Measurements from ENCODE around the gene MYO18B.
"Not testable (repeated sequence)": the region's sequence is repeated elsewhere in the genome, so short reads cannot be mapped to it uniquely, and the experiment has no call there.

Gene MYO18B

DNA sequence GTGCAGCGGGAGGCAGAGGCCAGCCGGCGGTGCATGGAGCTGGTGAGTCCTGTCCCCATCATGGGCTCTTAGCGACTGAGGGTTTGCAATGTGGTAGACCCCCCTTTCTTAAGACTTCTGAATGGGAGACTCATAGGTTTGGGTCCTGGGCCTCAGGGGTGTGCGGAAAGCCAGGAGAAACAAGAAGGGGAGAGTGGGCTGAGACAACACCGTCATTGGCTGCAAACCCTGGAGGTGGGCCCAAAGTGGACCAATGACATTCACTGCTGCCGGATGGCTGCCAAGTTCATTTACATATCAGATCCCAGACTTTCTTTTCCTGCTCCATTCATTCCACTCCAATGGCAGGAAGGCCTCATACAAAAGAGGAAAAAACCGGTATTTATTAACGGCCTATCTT, 213.3 kb downstream of the MYO18B start:
- no peak overlapping the region for H3K27ac ChIP-seq
- no peak overlapping the region for H3K4me3 ChIP-seq

DNA sequence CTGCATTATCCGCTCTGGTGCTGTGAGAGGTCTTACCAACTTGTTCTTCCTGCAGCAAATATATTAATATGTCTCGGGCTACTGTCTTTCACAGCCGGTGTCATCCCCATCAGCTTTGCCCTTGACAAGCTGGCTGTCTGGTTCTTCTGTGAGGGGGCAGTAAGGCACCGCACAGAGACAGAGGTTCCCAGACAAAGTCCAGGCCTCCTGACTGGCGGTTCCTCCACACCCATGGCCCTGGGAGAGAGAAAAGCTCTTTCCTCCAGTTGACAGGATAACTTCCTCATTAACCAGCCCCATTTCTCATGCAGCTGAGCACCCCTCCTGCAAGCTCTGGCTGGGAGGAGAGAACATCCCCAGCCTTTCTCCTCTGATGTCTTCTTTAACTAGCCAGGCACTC, 214.8 kb downstream of the MYO18B start:
- Histone ChIP-seq H3K27ac (no peak overlapping the region), H3K4me3 (no peak overlapping the region)

DNA sequence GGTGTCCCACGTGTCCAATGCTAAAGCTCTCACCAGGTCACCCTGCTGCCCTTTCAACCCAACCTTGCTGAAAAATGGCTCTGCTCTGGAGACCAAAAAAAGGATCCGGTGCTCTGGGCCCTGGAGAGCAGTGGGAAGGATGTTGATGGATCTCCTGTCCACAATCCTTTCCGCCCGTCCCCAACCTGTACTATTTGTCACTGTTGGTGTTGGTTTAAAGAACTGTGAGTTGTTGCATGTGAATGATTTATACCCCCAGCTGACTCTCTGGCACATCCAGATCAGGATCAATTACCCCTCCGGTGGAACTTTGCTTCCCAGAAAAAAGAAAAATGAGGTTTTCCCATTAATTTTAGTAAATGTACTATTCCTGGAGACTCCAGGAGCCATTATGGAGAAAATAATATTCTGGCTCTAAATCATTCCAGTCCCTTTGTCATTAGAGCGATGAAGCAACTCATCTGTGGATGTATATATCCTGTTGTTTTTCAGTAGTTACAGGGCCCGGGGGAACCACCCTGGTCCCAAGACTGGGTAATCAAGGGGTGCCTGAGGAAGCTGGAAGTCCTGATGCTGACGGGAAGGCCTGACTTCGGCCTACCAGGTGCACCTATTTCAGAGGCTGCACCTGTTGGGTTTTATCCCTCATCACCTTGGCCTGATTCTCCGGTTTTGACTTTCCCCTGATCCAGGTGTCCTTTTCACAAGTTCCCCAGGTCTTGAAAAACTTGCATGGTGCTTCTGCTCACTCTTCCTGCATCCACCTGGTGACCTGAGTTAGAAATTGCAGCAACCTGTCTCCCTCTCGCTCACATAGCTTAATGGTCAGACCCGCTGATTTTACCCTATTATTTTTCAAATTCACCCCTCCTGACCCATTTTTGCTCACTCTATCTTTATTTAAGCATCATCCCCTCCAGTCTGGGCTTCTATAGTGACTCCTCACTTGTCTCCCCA, 218.1 kb downstream of the MYO18B start:
- Histone ChIP-seq H3K27ac (no peak overlapping the region), H3K4me3 (no peak overlapping the region)

DNA sequence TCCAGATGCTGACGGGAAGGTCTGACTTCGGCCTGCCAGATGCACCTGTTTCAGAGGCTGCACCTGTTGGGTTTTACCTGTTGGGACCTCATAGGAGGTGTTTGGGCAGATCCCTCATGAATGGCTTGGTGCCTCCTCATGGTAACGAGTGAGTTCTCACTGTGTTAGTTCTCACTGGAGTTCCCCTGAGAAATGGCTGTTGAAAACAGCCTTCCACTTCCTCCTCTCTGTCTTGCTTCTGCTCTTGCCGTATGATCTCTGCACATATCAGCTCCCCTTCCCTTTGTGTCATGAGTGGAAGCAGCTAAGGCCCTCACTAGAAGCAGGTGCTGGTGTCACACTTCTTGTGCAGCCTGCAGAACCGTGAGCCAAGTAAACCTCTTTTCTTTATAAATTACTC, 219.7 kb downstream of the MYO18B start:
- H3K4me3 ChIP-seq: no peak overlapping the region
- H3K27ac ChIP-seq: no peak overlapping the region

DNA sequence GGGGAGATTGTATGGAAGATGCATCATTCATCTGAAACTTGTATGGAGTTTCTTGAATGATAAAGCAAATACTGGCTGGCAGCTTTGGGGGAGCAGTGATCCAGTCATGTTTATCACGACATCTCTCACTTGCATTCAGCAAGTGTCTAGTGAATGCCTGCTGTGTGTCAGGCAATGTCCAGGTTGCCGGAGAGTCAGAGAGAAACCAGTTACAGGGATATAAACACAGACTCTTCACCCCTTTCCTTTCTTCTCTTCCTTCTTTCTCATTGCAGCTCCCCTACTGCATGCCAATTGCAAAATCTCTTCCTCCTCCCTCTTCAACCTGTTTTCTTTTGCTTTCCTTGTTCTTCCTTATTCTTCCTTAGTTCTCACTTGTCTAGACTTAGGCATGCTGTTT, 220.7 kb downstream of the MYO18B start:
- Histone ChIP-seq H3K4me3 (no peak overlapping the region), H3K27ac (no peak overlapping the region)

DNA sequence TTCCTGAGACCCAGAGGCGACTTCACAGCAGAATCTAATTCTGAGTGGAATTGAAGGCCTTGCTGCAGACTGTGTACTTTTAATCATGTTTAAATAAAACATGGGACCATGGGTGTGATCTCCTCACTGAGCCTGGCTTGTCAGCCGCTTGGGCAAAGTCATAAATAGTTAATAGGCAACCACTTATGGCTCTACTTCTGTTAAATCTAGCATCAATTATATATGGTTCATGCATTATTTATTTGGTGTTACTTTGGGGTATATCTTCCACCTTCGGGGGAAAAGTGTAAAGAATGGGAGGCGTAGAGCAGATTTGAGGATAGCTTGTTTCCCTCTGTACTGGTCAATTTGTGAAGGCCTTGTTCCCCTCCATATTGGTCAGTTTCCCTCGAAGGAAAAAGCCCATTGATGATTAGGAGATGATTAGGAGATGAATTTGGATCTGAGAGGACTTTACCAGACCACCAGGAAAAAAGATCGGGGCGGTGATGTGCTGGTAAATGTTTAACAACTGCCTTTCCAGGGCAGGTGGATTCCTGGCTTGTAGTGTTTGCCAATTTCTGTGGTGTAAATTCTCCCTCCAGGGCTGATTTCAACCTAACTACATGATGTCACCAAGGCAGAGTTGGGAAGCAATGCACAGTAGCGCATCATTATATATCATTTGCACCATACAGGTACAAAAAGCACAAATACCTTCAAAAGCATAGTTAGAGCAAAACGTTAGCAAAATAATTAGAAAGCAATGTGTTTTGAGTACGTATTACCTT, 223.2 kb downstream of the MYO18B start:
- H3K4me3 ChIP-seq: no peak overlapping the region
- no peak overlapping the region for H3K27ac ChIP-seq

DNA sequence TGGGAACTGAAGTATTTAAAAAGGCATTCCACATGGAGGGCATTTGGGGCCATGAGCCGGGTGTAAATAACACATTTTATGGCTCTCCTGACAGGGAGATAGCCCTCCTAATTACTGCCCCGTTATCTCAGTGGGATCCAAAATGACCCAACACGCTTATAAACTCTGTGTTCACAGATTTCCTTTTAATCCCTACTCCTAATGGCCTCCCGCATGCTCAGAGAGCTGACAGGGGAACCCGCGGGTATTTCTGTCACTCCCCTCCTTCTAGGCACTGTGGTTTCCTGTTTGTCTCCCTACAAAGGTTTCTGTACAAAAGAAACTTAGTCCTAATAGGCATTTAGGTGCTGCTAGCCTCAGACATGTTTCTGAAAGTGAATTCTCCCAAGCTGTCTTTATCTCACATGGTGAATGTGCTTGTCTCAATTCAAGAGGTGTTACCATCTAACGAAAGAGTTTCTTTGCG, 224.5 kb downstream of the MYO18B start:
- Histone ChIP-seq H3K4me3 (no peak overlapping the region), H3K27ac (no peak overlapping the region)

DNA sequence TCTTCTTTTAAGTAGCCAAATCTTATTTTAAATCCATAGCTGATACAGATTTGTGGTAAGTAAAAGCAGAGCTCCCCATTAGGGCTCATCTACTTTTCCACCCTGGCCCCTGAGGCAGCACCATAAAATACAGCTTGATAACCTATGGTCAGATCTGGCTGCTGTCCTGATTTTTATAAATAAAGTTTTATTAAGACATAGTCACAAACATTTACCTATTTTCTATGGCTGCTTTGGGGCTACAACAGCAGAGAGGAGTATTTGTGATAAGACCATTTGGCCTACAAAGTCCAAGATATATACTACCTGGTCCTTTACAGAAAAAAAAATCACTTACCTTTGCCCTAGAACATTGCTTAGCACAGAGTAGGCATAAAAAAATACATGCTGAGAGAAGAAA, 227.3 kb downstream of the MYO18B start:
- no peak overlapping the region for H3K4me3 ChIP-seq
- no peak overlapping the region for H3K27ac ChIP-seq

DNA sequence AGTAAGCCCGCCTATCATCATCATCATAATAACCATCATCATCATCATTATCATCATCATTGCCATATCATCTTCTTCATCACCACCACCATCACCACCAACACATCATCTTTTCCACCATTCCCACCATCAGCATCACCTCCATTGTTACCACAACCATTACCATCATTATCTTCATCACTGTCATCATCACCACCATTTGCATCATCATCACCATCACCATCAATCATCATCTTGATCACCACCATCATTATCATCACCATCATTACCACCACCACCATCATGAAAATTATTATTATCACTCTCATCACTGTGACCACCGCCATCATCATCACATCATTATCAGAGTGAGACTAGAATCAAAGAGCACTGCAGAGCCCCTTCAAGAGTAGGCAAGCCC, 227.9 kb downstream of the MYO18B start:
- no peak overlapping the region for H3K4me3 ChIP-seq

DNA sequence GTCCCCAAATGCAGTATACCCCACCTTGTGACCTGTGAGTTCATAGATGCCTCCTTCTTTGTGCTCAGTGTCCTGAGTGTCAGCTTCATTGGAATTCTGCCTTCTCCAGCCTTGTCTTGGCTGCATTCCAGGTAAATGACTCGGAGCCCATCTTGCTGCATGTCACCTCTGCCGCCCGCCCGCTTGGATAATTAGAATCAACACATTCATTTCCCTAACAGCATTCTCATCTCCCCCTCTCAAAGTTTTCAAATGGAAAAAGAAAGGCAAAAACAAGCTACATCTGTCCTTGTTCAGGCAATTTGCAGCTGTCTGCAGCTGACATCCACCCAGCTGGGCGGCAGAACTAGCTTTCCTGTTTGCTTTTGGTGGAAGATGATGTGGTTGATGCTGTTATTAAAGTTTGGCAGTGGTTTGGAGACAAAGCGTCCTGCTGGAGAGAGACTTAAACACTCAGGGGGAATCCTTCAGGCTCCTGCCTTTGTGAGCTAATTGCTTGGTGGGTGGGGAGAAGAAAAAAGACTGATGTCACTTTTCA, 228.5 kb downstream of the MYO18B start:
- Histone ChIP-seq H3K4me3 (no peak overlapping the region), H3K27ac (no peak overlapping the region)

More for the DNA sequence above, 227.9 kb downstream of the MYO18B start:
- no peak overlapping the region for H3K27ac ChIP-seq

DNA sequence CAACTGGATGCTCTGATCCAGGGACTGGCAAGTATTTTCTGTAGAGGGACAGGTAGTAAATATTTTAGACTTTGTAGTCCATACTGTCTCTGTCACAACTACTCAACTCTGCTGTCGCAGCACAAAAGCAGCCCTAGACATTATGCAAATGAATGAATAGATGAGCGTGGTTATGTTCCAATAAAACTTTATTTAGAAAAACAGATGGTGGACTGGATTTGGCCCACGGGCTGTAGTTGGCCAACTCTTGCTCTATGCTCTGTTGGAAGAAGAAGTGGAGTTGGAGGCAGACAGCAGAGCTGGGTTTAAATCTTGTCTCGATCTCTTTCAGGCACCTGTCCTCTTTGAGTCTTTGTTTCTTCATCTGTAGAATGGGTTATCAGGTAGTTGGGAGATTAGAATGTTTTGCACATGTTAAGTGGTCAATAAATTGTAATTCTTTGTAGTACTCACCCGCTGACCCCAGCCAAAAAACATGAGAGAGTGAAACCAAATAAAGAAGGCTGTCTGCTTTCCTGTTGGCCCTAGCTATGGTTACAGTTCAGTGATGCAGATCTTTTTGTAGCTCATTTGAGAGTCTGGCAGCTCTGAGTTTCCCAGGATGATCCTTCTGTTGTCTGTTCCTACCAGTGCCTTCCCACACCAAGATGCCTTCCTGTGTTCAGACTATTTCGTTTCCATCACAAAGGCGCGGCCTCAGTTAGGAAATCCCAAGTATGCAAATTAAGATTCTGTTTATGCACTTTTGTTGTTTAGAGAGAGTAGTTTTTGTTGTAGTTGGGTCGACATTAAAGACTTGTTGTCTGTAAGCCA, 229.2 kb downstream of the MYO18B start:
- Histone ChIP-seq H3K4me3 (no peak overlapping the region), H3K27ac (no peak overlapping the region)

DNA sequence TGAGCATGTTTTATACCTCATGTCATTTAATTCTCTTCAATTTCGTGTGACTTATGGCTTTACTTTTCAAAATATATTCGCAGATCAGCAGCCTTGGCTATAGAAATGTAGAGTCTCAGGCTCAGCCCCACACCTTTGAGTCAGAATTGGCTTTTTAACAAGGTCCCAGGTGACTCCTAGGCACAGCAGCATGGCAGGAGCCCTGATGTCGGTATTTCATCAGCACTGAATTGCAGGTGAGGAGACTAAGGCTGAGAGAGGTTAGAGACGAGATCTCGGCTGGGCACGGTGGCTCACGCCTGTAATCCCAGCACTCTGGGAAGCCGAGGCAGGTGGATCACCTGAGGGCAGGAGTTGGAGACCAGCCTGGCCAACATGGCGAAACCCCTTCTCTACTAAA, 230.4 kb downstream of the MYO18B start:
- H3K27ac ChIP-seq: no peak overlapping the region

DNA sequence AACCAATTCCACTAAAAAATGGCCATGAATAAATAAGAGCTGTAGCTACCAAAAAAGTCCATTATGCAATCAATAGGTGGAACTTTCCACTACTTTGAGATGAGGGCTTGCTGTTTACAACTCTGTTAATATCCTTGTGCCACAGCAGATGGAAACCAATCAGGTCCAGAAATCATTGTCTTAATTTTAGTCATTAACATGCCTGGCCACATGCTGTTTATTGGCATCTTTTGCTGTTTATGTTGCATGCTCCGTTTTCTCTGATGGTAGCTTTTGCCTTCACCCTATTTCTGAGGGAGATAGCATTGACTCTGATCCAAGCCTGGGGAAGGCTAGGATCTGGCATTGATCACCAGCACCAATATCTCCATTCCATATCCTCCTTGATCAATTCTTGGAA, 234.4 kb downstream of the MYO18B start:
- H3K27ac ChIP-seq: no peak overlapping the region
- H3K4me3 ChIP-seq: no peak overlapping the region

More for the DNA sequence above, 230.4 kb downstream of the MYO18B start:
- H3K4me3 ChIP-seq: no peak overlapping the region

DNA sequence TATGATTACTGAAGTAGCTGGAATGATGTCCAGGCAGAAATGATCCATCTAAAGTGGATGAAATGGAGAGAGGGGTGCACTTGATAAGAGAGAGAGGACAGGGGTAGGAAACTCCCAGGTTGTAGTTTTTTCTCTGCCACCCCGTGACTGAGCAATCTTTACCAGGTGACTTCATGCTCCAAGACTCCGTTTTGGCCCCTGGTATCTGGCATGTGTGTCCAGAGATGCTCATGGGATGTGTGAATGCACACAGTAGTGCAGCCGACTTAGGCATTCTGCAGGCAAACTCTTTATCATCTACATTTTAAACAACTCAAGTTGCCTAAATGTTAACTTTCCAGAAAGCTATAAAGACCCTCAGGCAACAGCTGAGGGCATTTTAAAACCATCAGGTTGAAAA, 238.0 kb downstream of the MYO18B start:
- Histone ChIP-seq H3K27ac (no peak overlapping the region), H3K4me3 (no peak overlapping the region)

DNA sequence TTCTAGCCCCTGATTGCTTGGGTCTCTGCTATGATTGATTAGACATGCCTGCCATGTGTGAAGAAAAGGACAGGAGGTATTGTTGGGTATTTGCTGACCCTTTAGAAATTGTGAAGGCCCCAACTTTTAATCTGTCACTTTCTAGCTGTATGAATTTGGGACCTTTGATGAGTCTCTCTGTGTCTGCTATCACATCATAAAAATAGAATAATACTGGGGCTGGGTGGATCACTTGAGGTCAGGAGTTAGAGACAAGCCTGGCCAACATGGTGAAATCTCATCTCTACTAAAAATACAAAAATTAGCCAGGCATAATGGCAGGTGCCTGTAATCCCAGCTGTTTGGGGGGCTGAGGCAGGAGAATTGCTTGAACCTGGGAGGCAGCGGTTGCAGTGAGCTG, 242.9 kb downstream of the MYO18B start:
- not testable (repeated sequence) for H3K27ac ChIP-seq, H3K4me3 ChIP-seq

DNA sequence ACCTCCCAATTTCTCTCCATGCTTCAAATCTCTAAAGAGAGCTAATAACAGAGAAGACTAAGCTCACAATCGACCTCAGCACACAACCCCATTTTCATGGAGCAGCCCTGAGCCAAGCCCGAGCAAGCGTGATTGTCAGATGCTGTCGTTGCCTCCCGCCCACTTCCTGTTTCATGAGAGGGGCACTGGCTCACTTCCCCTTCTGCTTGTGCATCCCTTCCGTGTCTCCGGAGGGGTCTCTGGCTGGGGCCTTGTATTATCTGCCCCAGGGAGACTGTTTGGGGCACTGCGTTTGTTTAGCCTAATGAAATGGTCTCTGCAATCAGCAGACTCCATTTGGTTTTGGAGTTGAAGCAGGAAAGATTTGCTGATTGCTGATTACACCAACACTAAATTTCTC, 246.0 kb downstream of the MYO18B start:
- H3K4me3 ChIP-seq: no peak overlapping the region
- no peak overlapping the region for H3K27ac ChIP-seq

DNA sequence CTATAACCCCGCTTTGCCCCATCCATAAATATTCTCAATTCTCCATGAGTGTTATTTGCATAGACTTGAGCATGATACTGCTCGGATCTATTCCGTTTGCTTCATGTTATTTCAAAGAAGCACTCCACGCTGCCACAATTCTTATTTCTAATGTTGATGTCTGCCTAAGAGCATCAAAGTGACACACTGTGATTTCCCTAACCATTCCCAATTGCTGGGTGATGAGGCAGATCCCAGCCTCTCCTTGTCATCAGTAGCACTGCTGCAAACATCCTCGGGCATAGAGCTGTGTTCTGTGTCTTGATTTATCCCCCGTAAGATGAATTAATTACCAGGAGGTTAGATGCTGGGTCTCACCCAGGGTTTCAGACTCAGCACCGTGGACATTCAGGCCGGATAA, 249.0 kb downstream of the MYO18B start:
- Histone ChIP-seq H3K4me3 (no peak overlapping the region), H3K27ac (no peak overlapping the region)

DNA sequence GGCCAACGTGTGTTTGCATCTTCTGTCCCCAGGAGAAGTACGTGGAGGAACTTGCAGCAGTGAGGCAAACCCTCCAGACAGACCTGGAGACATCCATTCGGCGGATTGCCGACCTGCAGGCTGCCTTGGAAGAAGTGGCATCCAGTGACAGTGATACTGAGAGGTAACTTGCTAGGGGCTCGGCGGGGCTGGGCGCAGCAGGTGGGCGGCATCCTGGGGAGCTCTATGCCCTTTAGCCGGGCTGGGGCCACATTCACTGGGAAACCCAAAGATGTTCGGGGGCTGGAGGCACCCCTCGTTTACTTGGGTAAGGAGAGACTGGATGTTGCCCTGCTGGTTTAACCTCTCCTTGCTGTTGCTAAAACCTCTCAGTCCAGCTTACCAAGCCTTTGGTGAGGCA, 250.3 kb downstream of the MYO18B start:
- Histone ChIP-seq H3K27ac (no peak overlapping the region), H3K4me3 (no peak overlapping the region)

DNA sequence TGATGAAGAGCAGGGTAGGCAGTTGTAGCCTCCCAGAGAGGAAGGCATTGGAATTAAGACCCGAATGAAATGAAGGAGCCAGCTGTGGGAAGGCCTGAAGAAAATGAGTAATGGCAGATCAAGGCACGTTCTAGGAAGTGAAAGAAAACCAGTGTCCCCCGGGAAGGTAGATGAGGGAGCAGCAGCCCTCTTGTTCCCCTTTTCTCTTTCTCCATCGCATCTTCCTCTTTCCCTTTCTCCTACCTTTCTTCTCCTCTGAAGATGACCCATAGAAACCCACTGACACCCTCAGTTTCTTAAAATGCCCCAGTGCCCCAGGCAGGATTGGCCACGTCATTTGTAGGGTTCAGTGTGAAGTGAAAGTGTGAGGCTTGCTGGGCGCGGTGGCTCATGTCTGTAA, 254.7 kb downstream of the MYO18B start:
- H3K4me3 ChIP-seq: no peak overlapping the region
- H3K27ac ChIP-seq: no peak overlapping the region

All from skin epidermis (tissue), 12 donors.